Measurements from ENCODE around the gene POLG2. TPM values are rescaled to one million over a fixed set of nuclear protein-coding genes. Genes with fewer than 3 reads are reported as not detected.

POLG2 gene
- 92.4 and 167 TPM in 2 replicates for total RNA-seq (2011; cell fraction: chromatin; rRNA removed; ENCODE audit: low replicate concordance)
- total RNA-seq (2011; cell fraction: nucleolus; rRNA removed): 66.1 and 68.5 TPM in 2 replicates
- total RNA-seq (2011; cell fraction: nucleoplasm; rRNA removed): 74.9 and 93.0 TPM in 2 replicates
- total RNA-seq (2014; rRNA removed) (26.6 and 28.8 TPM in 2 replicates), total RNA-seq (2014; rRNA removed; fragmentation: Illumina TruSeq; extraction: Trizol) (34.9 and 37.9 TPM in 2 replicates), total RNA-seq (2015; rRNA removed; fragmentation: Illumina TruSeq; extraction: Trizol) (36.4 and 37.0 TPM in 2 replicates), total RNA-seq (2021) (39.5 and 44.2 TPM in 2 replicates), polyA plus RNA-seq (2011; rRNA removed) (42.8 and 44.8 TPM in 2 replicates), polyA plus RNA-seq (2014; fragmentation: Illumina TruSeq; extraction: Trizol) (31.0 and 37.4 TPM in 2 replicates), polyA plus RNA-seq (2014; fragmentation: Nextera tagmentation; extraction: Ambion mirVana) (10 to 100 TPM; 13.4 to 14.6 TPM), polyA plus RNA-seq (2014; rRNA removed) (41.1 and 43.0 TPM in 2 replicates), polyA minus RNA-seq (2011; rRNA and poly(A)+ RNA removed) (34.0 and 36.5 TPM in 2 replicates), Bru-seq, nascent RNA (percentile 91 among the genes with signal in this experiment), BruChase-seq, experiment 1, labeled RNA remaining after a 2-hour chase (percentile 92 among the genes with signal in this experiment), BruChase-seq, experiment 2, labeled RNA remaining after a 6-hour chase (percentile 93 among the genes with signal in this experiment)
- 7.8 and 17.8 TPM in 2 replicates for polyA plus RNA-seq (2011; cell fraction: cytosol; rRNA removed)
- polyA plus RNA-seq (2011; cell fraction: nucleus; rRNA removed): 74.3 and 76.8 TPM in 2 replicates
- polyA plus RNA-seq (2012): 32.5 and 35.4 TPM in 2 replicates
- 12.9 and 15.7 TPM in 2 replicates for polyA minus RNA-seq (2011; cell fraction: cytosol; rRNA and poly(A)+ RNA removed)
- polyA minus RNA-seq (2011; cell fraction: nucleus; rRNA and poly(A)+ RNA removed): 56.1 and 86.0 TPM in 2 replicates
- long read RNA-seq, experiment 1, transcript POLG2-201 (8 exons, 1,564 nt): major isoform, 53 of 79 reads
- long read RNA-seq, experiment 1, partial matches to known transcripts: 6 of 79 reads
- long read RNA-seq, experiment 1, other reads (novel, unspliced or antisense): 18 of 79 reads
- long read RNA-seq, experiment 2, transcript POLG2-201 (8 exons, 1,564 nt): major isoform, 6 of 24 reads
- long read RNA-seq, experiment 2, partial matches to known transcripts: 7 of 24 reads
- long read RNA-seq, experiment 2, other reads (novel, unspliced or antisense): 7 of 24 reads
- long read RNA-seq, experiment 3, transcript POLG2-201 (8 exons, 1,564 nt): major isoform, 16 of 20 reads
- long read RNA-seq, experiment 3, partial matches to known transcripts: 0 of 20 reads
- long read RNA-seq, experiment 3, other reads (novel, unspliced or antisense): 2 of 20 reads

DNA sequence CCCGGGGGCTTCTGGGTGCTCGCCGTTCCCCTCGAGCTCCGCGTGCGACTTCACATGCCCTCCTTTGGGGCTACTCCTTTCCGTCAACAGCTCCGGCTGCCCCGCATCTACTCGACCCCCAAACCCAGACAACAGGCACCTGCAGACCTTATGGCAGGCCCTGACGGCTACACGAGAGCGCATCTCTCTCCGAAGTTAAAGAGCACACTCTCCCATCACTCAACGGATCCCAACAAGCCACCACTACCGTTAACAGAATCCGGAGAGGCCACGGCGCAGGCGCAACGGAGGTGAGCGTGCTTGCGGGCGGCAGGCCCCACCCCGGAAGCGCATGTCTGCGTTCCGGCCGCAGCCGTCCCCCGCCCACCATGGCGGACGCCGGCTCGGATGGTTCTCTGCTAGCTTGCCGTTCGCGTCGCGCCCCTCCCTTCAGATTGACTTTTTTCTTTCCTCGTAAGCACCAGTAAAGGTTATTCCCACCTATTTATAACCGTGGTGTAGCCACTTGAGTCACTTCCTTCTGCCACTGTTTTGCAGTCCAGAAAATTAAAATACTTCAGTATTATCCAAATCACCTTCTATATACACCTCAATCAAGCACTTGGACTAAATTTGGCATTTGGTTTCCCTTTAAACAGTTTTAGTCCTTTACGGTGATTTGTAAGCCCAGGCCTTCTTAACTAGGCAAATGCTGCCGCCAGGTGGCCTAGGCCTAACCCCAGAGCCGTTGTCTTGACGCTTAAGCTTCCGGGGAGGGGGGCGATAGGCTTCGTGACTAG lies at the start of gene POLG2:
Gene POLG2 (minus strand): TSS at position 269 of the 779 bp plus-strand sequence. CDS start 86 bp downstream, at position 183.
- DNase-seq (ENCODE audit: extremely low read depth in 1 of 4, low spot score in 3 of 4) (peak; percentile 90 to 96 (median 93)), ATAC-seq (peak; percentile 86), FAIRE-seq (peak; percentile 88)
- H3K9me1 ChIP-seq (ENCODE audit: control insufficient read depth, insufficient read depth, low read length): no peaks in the 10 kb centered on the region
- H2AFZ ChIP-seq (ENCODE audit: low read depth, low read length): peak within 1 kb of the TSS; percentile 95
- H3K4me1 ChIP-seq (replicated peaks in 1 of 2; ENCODE audit: control insufficient read depth in 2 of 2, insufficient read depth in 2 of 2, low read length in 2 of 2): peaks cover 4 to 10% of the 10 kb centered on the region in 2 experiments; a peak in 3 of 5 replicates
- peaks cover 69% of the 10 kb centered on the region for H3K79me2 ChIP-seq (ENCODE audit: control insufficient read depth, insufficient read depth, low read length)
- peak within 1 kb of the TSS; percentile 85 for H3K4me2 ChIP-seq (ENCODE audit: insufficient read depth, low read length)
- in situ Hi-C loops (cut with MboI) (no loop called here), intact Hi-C loops (cut with micrococcal nuclease) (loop anchor here (1.0 to 2.0 kb wide), 3 partner anchors 76 to 152 kb away; no protein-coding TSS in a partner anchor)
- H3K36me3 ChIP-seq (ENCODE audit: control insufficient read depth, insufficient read depth, low read length): peaks cover 71% of the 10 kb centered on the region
- under 1% methylated on average over 48 of the region's 50 CpGs for WGBS (ENCODE audit: insufficient coverage, low coverage, missing lambda C conversion rate)
- CTCF ChIA-PET (ENCODE audit: low intra/inter-chr PET ratio): interaction anchor here (1.2 to 2.3 kb wide), 4 partner anchors 75 to 190 kb away, joined by 4 to 10 read pairs (median 8); no protein-coding TSS in a partner anchor
- TSS peak; percentile 97 for BruUV-seq (replicated peaks)
- H3K9ac ChIP-seq (ENCODE audit: insufficient read depth in 1 of 2, low read depth in 2 of 2, low read length in 2 of 2): peak within 1 kb of the TSS; percentile 88 to 96
- H3K27ac ChIP-seq (ENCODE audit: extremely low read depth, low read depth, low read length): peak within 1 kb of the TSS; percentile 90
- peak within 1 kb of the TSS; percentile 69 for H3K4me3 ChIP-seq
- no peaks in the 10 kb centered on the region for H3K9me3 ChIP-seq (replicated peaks; ENCODE audit: control insufficient read depth, insufficient read depth, low read depth, low read length)
- no peaks in the 10 kb centered on the region for H3K27me3 ChIP-seq (ENCODE audit: control insufficient read depth in 2 of 2, insufficient read depth in 2 of 2, low read length in 2 of 2)
- H4K20me1 ChIP-seq (replicated peaks; ENCODE audit: control insufficient read depth, insufficient read depth, low read length): 0 out of 2 replicates have a peak, but pooled peaks cover 8% of the 10 kb centered on the region
- POLR2A ChIA-PET: interaction anchor here (0.6 to 6.8 kb wide), 23 partner anchors 9 to 721 kb away, joined by 3 to 114 read pairs (median 4); partner anchors contain the start of genes CEP95 and DDX5
- peak; percentile 81 for TF ChIP-seq ELF1 (tag; IDR thresholded peaks at IDR 0.05)
- TF ChIP-seq, protein P1, sequence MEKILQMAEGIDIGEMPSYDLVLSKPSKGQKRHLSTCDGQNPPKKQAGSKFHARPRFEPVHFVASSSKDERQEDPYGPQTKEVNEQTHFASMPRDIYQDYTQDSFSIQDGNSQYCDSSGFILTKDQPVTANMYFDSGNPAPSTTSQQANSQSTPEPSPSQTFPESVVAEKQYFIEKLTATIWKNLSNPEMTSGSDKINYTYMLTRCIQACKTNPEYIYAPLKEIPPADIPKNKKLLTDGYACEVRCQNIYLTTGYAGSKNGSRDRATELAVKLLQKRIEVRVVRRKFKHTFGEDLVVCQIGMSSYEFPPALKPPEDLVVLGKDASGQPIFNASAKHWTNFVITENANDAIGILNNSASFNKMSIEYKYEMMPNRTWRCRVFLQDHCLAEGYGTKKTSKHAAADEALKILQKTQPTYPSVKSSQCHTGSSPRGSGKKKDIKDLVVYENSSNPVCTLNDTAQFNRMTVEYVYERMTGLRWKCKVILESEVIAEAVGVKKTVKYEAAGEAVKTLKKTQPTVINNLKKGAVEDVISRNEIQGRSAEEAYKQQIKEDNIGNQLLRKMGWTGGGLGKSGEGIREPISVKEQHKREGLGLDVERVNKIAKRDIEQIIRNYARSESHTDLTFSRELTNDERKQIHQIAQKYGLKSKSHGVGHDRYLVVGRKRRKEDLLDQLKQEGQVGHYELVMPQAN (IDR thresholded peaks at IDR 0.05; ENCODE audit: borderline replicate concordance): peak; percentile 90
- peak; percentile 65 for TF ChIP-seq BHLHE40 (IDR thresholded peaks at IDR 0.05; ENCODE audit: low read length)
- TF ChIP-seq, protein P2, sequence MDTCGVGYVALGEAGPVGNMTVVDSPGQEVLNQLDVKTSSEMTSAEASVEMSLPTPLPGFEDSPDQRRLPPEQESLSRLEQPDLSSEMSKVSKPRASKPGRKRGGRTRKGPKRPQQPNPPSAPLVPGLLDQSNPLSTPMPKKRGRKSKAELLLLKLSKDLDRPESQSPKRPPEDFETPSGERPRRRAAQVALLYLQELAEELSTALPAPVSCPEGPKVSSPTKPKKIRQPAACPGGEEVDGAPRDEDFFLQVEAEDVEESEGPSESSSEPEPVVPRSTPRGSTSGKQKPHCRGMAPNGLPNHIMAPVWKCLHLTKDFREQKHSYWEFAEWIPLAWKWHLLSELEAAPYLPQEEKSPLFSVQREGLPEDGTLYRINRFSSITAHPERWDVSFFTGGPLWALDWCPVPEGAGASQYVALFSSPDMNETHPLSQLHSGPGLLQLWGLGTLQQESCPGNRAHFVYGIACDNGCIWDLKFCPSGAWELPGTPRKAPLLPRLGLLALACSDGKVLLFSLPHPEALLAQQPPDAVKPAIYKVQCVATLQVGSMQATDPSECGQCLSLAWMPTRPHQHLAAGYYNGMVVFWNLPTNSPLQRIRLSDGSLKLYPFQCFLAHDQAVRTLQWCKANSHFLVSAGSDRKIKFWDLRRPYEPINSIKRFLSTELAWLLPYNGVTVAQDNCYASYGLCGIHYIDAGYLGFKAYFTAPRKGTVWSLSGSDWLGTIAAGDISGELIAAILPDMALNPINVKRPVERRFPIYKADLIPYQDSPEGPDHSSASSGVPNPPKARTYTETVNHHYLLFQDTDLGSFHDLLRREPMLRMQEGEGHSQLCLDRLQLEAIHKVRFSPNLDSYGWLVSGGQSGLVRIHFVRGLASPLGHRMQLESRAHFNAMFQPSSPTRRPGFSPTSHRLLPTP (IDR thresholded peaks at IDR 0.05; ENCODE audit: borderline replicate concordance, extremely low read depth, insufficient read length): no peak
- TF ChIP-seq GATAD2B (IDR thresholded peaks at IDR 0.05; ENCODE audit: borderline replicate concordance): peak; percentile 55; the same call in 1 of the 2 replicates
- peak; percentile 42 to 51; a peak in 2 of 4 replicates for TF ChIP-seq TRIM24 (IDR thresholded peaks at IDR 0.05)
